KOPT-K1 (cell line): Measurements from ENCODE around the gene MAP3K1.

Experiments used
- H3K27ac ChIP-seq: fragments of 200-600 bp; sonication (generic); 2 replicates; pipeline ENCODE4 v1.5.1; 2016; ENCODE audit warnings: antibody characterized with exemption, mild to moderate bottlenecking, low read depth, low read length; ENCODE audit not compliant: poor library complexity, severe bottlenecking
- H3K36me3 ChIP-seq: fragments of 200-600 bp; sonication (generic); 2 replicates; pipeline ENCODE4 v1.5.1; 2017; ENCODE audit warnings: antibody characterized with exemption, mild to moderate bottlenecking, low read length, moderate library complexity; ENCODE audit not compliant: insufficient read depth
- H3K9me3 ChIP-seq: fragments of 200-600 bp; sonication (generic); 2 replicates; pipeline ENCODE4 v1.5.1; 2017; ENCODE audit warnings: antibody characterized with exemption, low read length, mild to moderate bottlenecking; ENCODE audit not compliant: insufficient read depth, poor library complexity, severe bottlenecking

Gene MAP3K1

DNA sequence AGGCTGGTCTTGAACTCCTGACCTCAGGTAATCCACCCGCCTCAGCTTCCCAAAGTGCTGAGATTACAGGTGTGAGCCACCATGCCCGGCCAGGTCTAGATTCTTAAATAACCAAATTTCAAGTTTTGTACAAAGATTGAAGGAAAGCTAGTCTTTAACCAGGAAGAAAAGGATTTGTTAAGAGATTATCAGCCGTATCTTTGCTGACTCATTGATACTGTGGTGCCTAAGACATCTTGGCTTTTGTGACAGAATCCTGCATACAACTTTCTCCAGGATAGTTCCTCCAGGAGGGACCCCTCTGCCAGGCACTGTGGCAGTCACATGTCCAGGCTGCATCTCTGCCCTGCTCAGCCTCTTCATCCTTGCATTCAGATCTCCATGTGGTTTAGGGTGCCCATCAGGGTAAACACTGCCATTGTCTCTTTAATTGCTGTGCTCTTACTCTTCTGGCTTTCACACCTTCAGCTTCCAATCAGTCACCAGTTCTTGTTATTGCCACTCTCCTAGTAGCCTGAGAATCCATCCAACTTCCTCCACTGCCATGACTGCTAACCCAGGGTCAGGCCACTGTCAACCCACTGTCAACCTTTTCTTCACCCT lies 10.0 kb downstream of the MAP3K1 start:
- no peaks in the 10 kb centered on the region for H3K9me3 ChIP-seq
- H3K36me3 ChIP-seq, result no peaks in the 10 kb centered on the region
- no peak overlapping the region for H3K27ac ChIP-seq

DNA sequence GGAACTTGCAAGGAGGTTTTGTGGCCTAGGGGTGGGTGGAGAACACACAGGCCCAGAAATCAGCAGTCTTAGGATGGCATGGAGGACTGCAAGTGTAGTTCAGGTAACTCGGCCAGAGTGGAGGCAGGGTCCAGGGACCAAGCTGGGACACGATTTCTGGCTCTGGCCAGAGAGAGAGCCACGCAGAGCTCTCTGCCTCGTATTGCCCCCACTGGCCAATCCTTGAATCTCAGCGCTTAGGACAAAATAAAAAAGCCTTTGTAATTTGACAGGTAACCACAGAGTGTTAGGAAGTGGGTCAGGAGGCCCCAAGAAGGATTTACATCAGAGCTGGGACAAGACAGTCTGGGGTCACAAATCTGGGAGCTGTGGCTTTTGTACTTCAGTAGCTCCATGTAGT lies 11.7 kb downstream of the MAP3K1 start:
- H3K9me3 ChIP-seq, result no peaks in the 10 kb centered on the region
- no peak overlapping the region for H3K27ac ChIP-seq
- no peaks in the 10 kb centered on the region for H3K36me3 ChIP-seq

GRCh38 chr5:56827924-56828323 lies 12.6 kb downstream of the MAP3K1 start:
- Histone ChIP-seq H3K9me3 (no peaks in the 10 kb centered on the region), H3K27ac (no peak overlapping the region), H3K36me3 (no peaks in the 10 kb centered on the region)

- no peaks in the 10 kb centered on the region for H3K36me3 ChIP-seq
- H3K9me3 ChIP-seq, result no peaks in the 10 kb centered on the region
- no peak overlapping the region for H3K27ac ChIP-seq
Measured at GRCh38 chr5:56829137-56829908, 14.0 kb downstream of the MAP3K1 start.

DNA sequence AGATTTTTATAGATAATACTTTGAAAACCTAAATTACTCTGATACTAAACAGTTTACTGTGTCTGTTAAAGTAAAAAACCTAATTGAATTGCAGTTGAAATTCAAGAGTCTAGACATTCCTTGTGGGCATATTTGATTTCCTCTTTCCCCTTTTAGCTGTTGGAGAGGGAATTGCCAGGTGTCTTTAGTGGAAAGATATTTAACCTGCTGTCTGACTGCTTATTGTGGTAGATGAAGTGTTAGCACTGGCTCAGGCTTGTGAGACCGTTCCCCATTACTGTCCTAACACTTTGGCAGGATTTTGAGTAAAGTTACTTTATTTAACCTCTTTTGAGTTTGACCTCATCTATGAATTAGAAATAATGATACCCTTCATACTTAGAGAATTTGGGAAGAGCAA lies 16.4 kb downstream of the MAP3K1 start:
- H3K36me3 ChIP-seq, result no peaks in the 10 kb centered on the region
- H3K9me3 ChIP-seq, result no peaks in the 10 kb centered on the region
- no peak overlapping the region for H3K27ac ChIP-seq

GRCh38 chr5:56833325-56833724 lies 18.0 kb downstream of the MAP3K1 start:
- Histone ChIP-seq H3K36me3 (no peaks in the 10 kb centered on the region), H3K27ac (no peak overlapping the region), H3K9me3 (no peaks in the 10 kb centered on the region)

DNA sequence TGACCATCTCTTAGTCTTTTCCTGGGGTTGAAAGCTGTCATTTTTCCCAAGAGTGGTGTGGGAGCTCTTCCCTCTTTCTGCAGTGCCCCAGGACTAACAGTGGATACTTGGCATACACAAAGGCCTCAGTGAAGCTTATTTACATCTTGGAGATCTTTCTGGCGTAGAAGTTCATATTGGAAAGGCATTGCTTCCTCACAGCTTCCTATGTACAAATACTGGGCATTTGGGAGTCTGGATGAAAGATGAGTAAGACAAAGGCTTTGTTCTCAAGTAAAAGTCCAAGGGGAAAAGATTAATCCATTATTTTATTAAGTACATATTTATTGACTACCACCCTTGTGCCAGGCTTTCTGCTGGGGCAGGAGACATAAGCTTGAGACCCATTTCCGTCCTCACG lies 22.0 kb downstream of the MAP3K1 start:
- Histone ChIP-seq H3K27ac (no peak overlapping the region), H3K36me3 (no peaks in the 10 kb centered on the region), H3K9me3 (no peaks in the 10 kb centered on the region)

- H3K27ac ChIP-seq, result no peak overlapping the region
- no peaks in the 10 kb centered on the region for H3K36me3 ChIP-seq
- H3K9me3 ChIP-seq, result no peaks in the 10 kb centered on the region
Measured at GRCh38 chr5:56837956-56838355, 22.6 kb downstream of the MAP3K1 start.

DNA sequence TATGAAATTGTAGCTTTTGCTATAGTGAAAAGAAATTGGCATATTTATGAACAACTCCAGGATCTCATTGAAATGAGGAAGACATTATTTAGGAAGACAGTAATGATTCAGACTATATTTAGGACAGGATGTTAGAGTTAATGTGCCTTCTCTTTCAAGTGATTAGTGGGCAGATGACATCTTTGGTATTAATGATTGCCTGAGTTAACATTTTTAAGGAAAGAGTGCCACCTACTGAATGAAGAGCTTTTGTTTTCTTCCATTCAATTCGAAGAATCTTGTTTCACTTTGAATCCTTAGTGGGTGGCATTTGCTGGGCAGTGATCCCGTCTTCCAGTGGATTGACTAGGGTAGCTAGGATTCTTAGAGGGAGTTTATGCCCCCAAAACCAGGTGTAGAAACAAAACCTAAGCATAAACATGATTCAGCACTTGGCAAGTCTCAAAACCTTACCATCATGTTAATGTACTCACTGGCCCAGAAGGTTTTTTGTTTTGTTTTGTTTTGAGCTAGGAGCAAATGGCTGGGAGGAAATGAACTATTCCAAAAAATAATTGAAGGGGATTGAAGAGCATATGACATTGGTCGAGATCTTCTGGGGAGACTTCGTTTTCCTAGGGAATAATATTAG lies 23.2 kb downstream of the MAP3K1 start:
- H3K36me3 ChIP-seq, result no peaks in the 10 kb centered on the region
- no peaks in the 10 kb centered on the region for H3K9me3 ChIP-seq
- no peak overlapping the region for H3K27ac ChIP-seq

GRCh38 chr5:56839062-56839461 lies 23.7 kb downstream of the MAP3K1 start:
- no peaks in the 10 kb centered on the region for H3K36me3 ChIP-seq
- no peak overlapping the region for H3K27ac ChIP-seq
- no peaks in the 10 kb centered on the region for H3K9me3 ChIP-seq

GRCh38 chr5:56840597-56840996 lies 25.2 kb downstream of the MAP3K1 start:
- no peaks in the 10 kb centered on the region for H3K36me3 ChIP-seq
- no peak overlapping the region for H3K27ac ChIP-seq
- H3K9me3 ChIP-seq, result no peaks in the 10 kb centered on the region

- Histone ChIP-seq H3K27ac (no peak overlapping the region), H3K36me3 (no peaks in the 10 kb centered on the region), H3K9me3 (no peaks in the 10 kb centered on the region)
Measured at GRCh38 chr5:56845277-56845676, 29.9 kb downstream of the MAP3K1 start.

DNA sequence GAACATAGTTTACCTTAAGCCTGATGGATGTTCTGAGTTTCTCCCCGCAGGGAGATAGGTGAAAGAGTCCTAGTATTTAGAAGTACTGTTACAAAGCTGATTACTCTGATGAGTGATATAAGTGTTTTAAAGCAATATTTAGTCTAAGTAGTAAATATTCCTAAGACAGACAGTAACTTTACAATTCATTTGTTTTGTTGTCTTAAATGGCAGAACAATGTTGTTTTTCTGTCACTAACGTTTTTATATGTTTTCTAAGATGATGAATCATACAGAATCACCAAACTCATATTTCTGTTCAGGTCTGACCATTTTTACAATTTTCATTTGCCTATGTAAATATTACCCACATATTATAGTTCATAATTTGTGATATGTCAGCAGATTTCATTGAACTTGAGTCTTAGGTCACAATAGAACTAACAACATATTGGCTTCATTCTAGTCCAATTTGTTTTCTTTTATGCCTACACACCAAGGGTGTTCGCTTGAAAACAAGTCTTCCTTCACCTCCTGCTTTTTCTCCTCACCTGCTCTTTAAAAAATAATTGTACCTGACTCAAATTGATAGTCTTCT lies 30.6 kb downstream of the MAP3K1 start:
- Histone ChIP-seq H3K27ac (no peak overlapping the region), H3K36me3 (no peaks in the 10 kb centered on the region), H3K9me3 (no peaks in the 10 kb centered on the region)

GRCh38 chr5:56848206-56848605 lies 32.9 kb downstream of the MAP3K1 start:
- no peak overlapping the region for H3K27ac ChIP-seq
- no peaks in the 10 kb centered on the region for H3K9me3 ChIP-seq
- no peaks in the 10 kb centered on the region for H3K36me3 ChIP-seq

- Histone ChIP-seq H3K9me3 (no peaks in the 10 kb centered on the region), H3K36me3 (no peaks in the 10 kb centered on the region), H3K27ac (peak overlapping the region; percentile 0)
Measured at GRCh38 chr5:56849671-56850070, 34.3 kb downstream of the MAP3K1 start.
